WTC11 (cell line): ENCODE measurements around the gene SP7. TPM values are rescaled to one million over a fixed set of nuclear protein-coding genes. Genes with fewer than 3 reads are reported as not detected.

ENCODE experiments used
- ATAC-seq: fragments of 200-7000 bp; cut with Tn5 transposase; 2 replicates; pipeline ENCODE4 v1.10.0; 2021; ENCODE audit warnings: mild to moderate bottlenecking, moderate library complexity
- CTCF ChIA-PET: fragments of 300-600 bp; sonication (Branson Sonifier 250); formaldehyde crosslinking; loops from one replicate; lab custom pipeline; 2021; ENCODE audit warnings: antibody characterized with exemption; lab: Charles Lee
- POLR2A ChIA-PET: fragments of 350-600 bp; sonication (Branson Sonifier 250); formaldehyde crosslinking; loops from one replicate; lab custom pipeline; 2021; ENCODE audit warnings: antibody characterized with exemption; lab: Charles Lee
- DNase-seq: peaks from one replicate; pipeline ENCODE4 v3.0.0; 2021; ENCODE audit warnings: low spot score
- H3K27ac Mint-ChIP-seq: 2 replicates; pipeline ENCODE4 v1.8.0; 2021; ENCODE audit warnings: mixed read lengths
- H3K27me3 Mint-ChIP-seq: 2 replicates; pipeline ENCODE4 v1.8.0; 2021; ENCODE audit warnings: low read depth, mild to moderate bottlenecking, moderate library complexity, mixed read lengths
- H3K36me3 Mint-ChIP-seq: 2 replicates; pipeline ENCODE4 v1.8.0; 2021; ENCODE audit warnings: mixed read lengths
- H3K4me1 Mint-ChIP-seq: 2 replicates; pipeline ENCODE4 v1.8.0; 2022; ENCODE audit warnings: mixed read lengths
- H3K4me3 Mint-ChIP-seq: 2 replicates; pipeline ENCODE4 v1.8.0; 2021; ENCODE audit warnings: mild to moderate bottlenecking, moderate library complexity, mixed read lengths
- H3K9me3 Mint-ChIP-seq: 2 replicates; pipeline ENCODE4 v1.8.0; 2021; ENCODE audit warnings: mixed read lengths
- ATF3 ChIP-seq: sonication (generic); formaldehyde crosslinking; conservative IDR thresholded peaks from 2 replicates; pipeline ENCODE4 v1.8.1; 2022; ENCODE audit warnings: mild to moderate bottlenecking, missing genetic modification reagents
- ATF6 ChIP-seq: sonication (generic); formaldehyde crosslinking; IDR thresholded peaks from 2 replicates; pipeline ENCODE4 v1.8.1; 2023; ENCODE audit warnings: mild to moderate bottlenecking, missing genetic modification reagents
- E2F1 ChIP-seq: sonication (generic); formaldehyde crosslinking; IDR thresholded peaks from 2 replicates; pipeline ENCODE4 v1.8.0; 2022; ENCODE audit warnings: mild to moderate bottlenecking, missing genetic modification reagents
- ELF4 ChIP-seq: sonication (generic); formaldehyde crosslinking; IDR thresholded peaks from 2 replicates; pipeline ENCODE4 v1.8.1; 2022; ENCODE audit warnings: low read depth, mild to moderate bottlenecking, moderate library complexity, missing genetic modification reagents
- ETV6 ChIP-seq: sonication (generic); formaldehyde crosslinking; IDR thresholded peaks from 2 replicates; pipeline ENCODE4 v1.8.1; 2022; ENCODE audit warnings: mild to moderate bottlenecking, missing genetic modification reagents
- FOXK1 ChIP-seq: sonication (generic); formaldehyde crosslinking; IDR thresholded peaks from 2 replicates; pipeline ENCODE4 v1.8.0; 2022; ENCODE audit warnings: mild to moderate bottlenecking, moderate library complexity, missing genetic modification reagents
- GRHL2 ChIP-seq: fragments of 250-450 bp; sonication (Bioruptor Pico); IDR thresholded peaks from 2 replicates; pipeline ENCODE4 v1.8.0; 2022; ENCODE audit warnings: mild to moderate bottlenecking, moderate library complexity; ENCODE audit not compliant: insufficient replicate concordance, severe bottlenecking
- HMGA2 ChIP-seq: fragments of 250-450 bp; sonication (Bioruptor Pico); IDR thresholded peaks from 2 replicates; pipeline ENCODE4 v1.4.0; 2021; ENCODE audit warnings: mild to moderate bottlenecking, moderate library complexity
- NR1H2 ChIP-seq: sonication (generic); formaldehyde crosslinking; IDR thresholded peaks from 2 replicates; pipeline ENCODE4 v1.9.0; 2021; ENCODE audit warnings: mild to moderate bottlenecking, moderate library complexity, missing genetic modification reagents
- PREB ChIP-seq: sonication (generic); formaldehyde crosslinking; IDR thresholded peaks from 2 replicates; pipeline ENCODE4 v1.8.1; 2022; ENCODE audit warnings: mild to moderate bottlenecking, missing genetic modification reagents, moderate library complexity, borderline replicate concordance
- SMAD4 ChIP-seq: sonication (generic); formaldehyde crosslinking; IDR thresholded peaks from 2 replicates; pipeline ENCODE4 v1.8.0; 2022; ENCODE audit warnings: mild to moderate bottlenecking, missing genetic modification reagents
- TEAD4 ChIP-seq: sonication (generic); formaldehyde crosslinking; IDR thresholded peaks from 2 replicates; pipeline ENCODE4 v1.8.0; 2022; ENCODE audit warnings: mild to moderate bottlenecking, missing genetic modification reagents
- ZNF138 ChIP-seq: sonication (generic); formaldehyde crosslinking; conservative IDR thresholded peaks from 2 replicates; pipeline ENCODE4 v1.8.1; 2022; ENCODE audit warnings: mild to moderate bottlenecking, moderate library complexity, missing genetic modification reagents
- ZNF423 ChIP-seq: fragments of 250-450 bp; sonication (Bioruptor Pico); IDR thresholded peaks from 2 replicates; pipeline ENCODE4 v2.1.2; 2022; ENCODE audit warnings: mild to moderate bottlenecking, moderate library complexity
- total RNA-seq: library from RNA; stranded (reverse); gene quantifications from 3 replicates; pipeline ENCODE4 v1.2.3, GENCODE V29; 2021
- TF ChIP-seq, protein P1 (sequence below): sonication (generic); formaldehyde crosslinking; IDR thresholded peaks from 2 replicates; pipeline ENCODE4 v1.8.1; 2023; ENCODE audit warnings: mild to moderate bottlenecking, missing genetic modification reagents
- TF ChIP-seq, protein P2 (sequence below): sonication (generic); formaldehyde crosslinking; IDR thresholded peaks from 2 replicates; pipeline ENCODE4 v1.8.1; 2023; ENCODE audit warnings: mild to moderate bottlenecking, missing genetic modification reagents, moderate library complexity
- TF ChIP-seq, protein P3 (sequence below): sonication (generic); formaldehyde crosslinking; IDR thresholded peaks from 2 replicates; pipeline ENCODE4 v1.8.0; 2022; ENCODE audit warnings: mild to moderate bottlenecking, missing genetic modification reagents
- TF ChIP-seq, protein P4 (sequence below): fragments of 200-600 bp; IDR thresholded peaks from 2 replicates; pipeline ENCODE4 v1.8.0; 2022; ENCODE audit warnings: antibody characterized with exemption

SP7 gene
- total RNA-seq, 1 experiment from 2014 or later, result 0.09 TPM

DNA sequence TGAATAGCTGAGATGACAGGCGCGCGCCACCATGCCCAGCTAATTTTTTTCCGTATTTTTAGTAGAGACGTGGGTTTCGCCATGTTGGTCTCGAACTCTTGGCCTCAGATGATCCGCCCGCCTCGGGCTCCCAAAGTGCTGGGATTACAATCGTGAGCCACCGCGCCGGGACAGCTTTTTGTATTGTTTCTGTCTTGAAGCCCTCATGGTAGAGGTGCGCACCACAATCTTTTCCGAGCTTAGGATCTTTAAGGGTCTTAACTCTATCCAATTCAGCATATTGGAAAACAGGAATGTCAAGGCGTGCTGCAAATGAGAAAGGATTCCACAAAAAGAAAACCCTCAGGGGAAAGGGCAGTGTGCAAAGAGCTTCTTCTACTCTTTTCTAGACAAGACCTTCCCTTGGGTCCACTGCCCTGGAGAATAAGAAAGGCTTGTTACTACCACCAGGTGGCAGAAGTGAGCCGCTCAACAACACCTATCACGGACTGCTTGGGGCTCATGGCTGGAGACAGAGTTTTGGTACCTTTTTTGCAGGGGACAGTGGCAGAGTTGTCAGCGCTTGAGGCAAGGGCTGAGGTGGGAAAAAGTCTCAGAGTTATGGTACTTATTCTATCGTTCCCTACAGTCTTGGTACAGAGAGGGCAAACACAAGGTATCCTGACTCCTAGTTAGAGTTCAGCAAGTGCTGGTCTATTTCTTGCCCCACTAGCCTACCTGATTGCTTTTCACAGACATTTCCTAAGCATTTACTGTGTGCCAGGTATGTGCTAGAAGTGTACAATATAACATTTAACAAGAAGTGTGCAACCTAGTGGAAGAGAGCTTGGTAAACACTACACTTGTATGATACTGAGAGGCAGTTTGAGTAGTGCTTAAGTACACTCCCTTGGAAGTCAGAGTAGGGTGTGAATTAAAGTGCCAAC is 16.4 kb upstream of the SP7 start:
- peak; percentile 99 for ATAC-seq
- H3K4me3 Mint-ChIP-seq, result no peak overlapping the region

GRCh38 chr12:53347905-53348304 is 11.8 kb upstream of the SP7 start:
- Mint-ChIP-seq H3K4me1 (peaks cover 16% of the 10 kb centered on the region), H3K4me3 (no peak overlapping the region), H3K27ac (no peak overlapping the region), H3K27me3 (peaks cover 30% of the 10 kb centered on the region), H3K36me3 (no peaks in the 10 kb centered on the region), H3K9me3 (no peaks in the 10 kb centered on the region)
- ATAC-seq (no peak), DNase-seq (no peak)
- ChIA-PET POLR2A (interaction anchor here (0.5 kb wide), 1 partner anchor 33 kb away, joined by 8 read pairs; no protein-coding TSS in a partner anchor), CTCF (interaction anchor here (0.7 to 8.6 kb wide), 4 partner anchors 9 to 1323 kb away, joined by 3 to 148 read pairs (median 3); partner anchors contain the start of gene AAAS)
- TF ChIP-seq ATF3 (CRISPR knock-in tag) (no peak), ZNF423 (CRISPR knock-in tag) (no peak), SMAD4 (CRISPR knock-in tag) (no peak), PREB (CRISPR knock-in tag) (no peak), HMGA2 (CRISPR knock-in tag) (no peak), ELF4 (CRISPR knock-in tag) (no peak), ETV6 (CRISPR knock-in tag) (no peak), GRHL2 (CRISPR knock-in tag) (no peak), ZNF138 (CRISPR knock-in tag) (no peak), NR1H2 (CRISPR knock-in tag) (no peak), FOXK1 (CRISPR knock-in tag) (no peak), ATF6 (CRISPR knock-in tag) (no peak)
- TF ChIP-seq, protein P1, sequence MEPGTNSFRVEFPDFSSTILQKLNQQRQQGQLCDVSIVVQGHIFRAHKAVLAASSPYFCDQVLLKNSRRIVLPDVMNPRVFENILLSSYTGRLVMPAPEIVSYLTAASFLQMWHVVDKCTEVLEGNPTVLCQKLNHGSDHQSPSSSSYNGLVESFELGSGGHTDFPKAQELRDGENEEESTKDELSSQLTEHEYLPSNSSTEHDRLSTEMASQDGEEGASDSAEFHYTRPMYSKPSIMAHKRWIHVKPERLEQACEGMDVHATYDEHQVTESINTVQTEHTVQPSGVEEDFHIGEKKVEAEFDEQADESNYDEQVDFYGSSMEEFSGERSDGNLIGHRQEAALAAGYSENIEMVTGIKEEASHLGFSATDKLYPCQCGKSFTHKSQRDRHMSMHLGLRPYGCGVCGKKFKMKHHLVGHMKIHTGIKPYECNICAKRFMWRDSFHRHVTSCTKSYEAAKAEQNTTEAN (CRISPR knock-in tag), result no peak
- TF ChIP-seq, protein P2, sequence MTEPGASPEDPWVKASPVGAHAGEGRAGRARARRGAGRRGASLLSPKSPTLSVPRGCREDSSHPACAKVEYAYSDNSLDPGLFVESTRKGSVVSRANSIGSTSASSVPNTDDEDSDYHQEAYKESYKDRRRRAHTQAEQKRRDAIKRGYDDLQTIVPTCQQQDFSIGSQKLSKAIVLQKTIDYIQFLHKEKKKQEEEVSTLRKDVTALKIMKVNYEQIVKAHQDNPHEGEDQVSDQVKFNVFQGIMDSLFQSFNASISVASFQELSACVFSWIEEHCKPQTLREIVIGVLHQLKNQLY (CRISPR knock-in tag), result no peak

More for the DNA sequence above, 16.4 kb upstream of the SP7 start:
- H3K27ac Mint-ChIP-seq, result peak overlapping the region; percentile 76; the same call in 1 of the 2 replicates
- ChIA-PET POLR2A (interaction anchor here (0.5 to 1.5 kb wide), 5 partner anchors 27 to 129 kb away, joined by 3 to 6 read pairs (median 3); partner anchors contain the start of gene SP1), CTCF (interaction anchor here (0.6 to 5.4 kb wide), 67 partner anchors 8 to 405 kb away, joined by 3 to 113 read pairs (median 4); partner anchors contain the start of genes AAAS, AMHR2, ATP5MC2 and CSAD)
- H3K9me3 Mint-ChIP-seq, result no peaks in the 10 kb centered on the region
- DNase-seq, result peak; percentile 85
- H3K27me3 Mint-ChIP-seq, result peaks cover 2% of the 10 kb centered on the region
- TF ChIP-seq TEAD4 (CRISPR knock-in tag) (no peak), E2F1 (CRISPR knock-in tag) (no peak)
- TF ChIP-seq, protein P3, sequence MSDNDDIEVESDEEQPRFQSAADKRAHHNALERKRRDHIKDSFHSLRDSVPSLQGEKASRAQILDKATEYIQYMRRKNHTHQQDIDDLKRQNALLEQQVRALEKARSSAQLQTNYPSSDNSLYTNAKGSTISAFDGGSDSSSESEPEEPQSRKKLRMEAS (CRISPR knock-in tag), result peak; percentile 49; the same call in 1 of the 2 replicates
- TF ChIP-seq, protein P4, sequence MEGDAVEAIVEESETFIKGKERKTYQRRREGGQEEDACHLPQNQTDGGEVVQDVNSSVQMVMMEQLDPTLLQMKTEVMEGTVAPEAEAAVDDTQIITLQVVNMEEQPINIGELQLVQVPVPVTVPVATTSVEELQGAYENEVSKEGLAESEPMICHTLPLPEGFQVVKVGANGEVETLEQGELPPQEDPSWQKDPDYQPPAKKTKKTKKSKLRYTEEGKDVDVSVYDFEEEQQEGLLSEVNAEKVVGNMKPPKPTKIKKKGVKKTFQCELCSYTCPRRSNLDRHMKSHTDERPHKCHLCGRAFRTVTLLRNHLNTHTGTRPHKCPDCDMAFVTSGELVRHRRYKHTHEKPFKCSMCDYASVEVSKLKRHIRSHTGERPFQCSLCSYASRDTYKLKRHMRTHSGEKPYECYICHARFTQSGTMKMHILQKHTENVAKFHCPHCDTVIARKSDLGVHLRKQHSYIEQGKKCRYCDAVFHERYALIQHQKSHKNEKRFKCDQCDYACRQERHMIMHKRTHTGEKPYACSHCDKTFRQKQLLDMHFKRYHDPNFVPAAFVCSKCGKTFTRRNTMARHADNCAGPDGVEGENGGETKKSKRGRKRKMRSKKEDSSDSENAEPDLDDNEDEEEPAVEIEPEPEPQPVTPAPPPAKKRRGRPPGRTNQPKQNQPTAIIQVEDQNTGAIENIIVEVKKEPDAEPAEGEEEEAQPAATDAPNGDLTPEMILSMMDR, result peak; percentile 87
- H3K4me1 Mint-ChIP-seq, result 0 out of 2 replicates have a peak, but pooled peaks cover 4% of the 10 kb centered on the region
- no peaks in the 10 kb centered on the region for H3K36me3 Mint-ChIP-seq
